Rectal smooth muscle tissue (tissue), 1 donor: ENCODE measurements around the gene NAA10.

Experiments used
- H3K27ac ChIP-seq: one replicate; pipeline ENCODE4 v1.7.0; 2013; ENCODE audit warnings: low read depth, low read length, inconsistent platforms
- H3K27me3 ChIP-seq: one replicate; pipeline ENCODE4 v1.7.0; 2013; ENCODE audit warnings: low read length; ENCODE audit not compliant: control insufficient read depth, insufficient read depth
- H3K36me3 ChIP-seq: one replicate; pipeline ENCODE4 v1.7.0; 2013; ENCODE audit warnings: low read length; ENCODE audit not compliant: control insufficient read depth, insufficient read depth
- H3K4me1 ChIP-seq: one replicate; pipeline ENCODE4 v1.7.0; 2013; ENCODE audit warnings: low read length; ENCODE audit not compliant: control insufficient read depth, insufficient read depth
- H3K4me3 ChIP-seq: one replicate; pipeline ENCODE4 v1.7.0; 2013; ENCODE audit warnings: low read length
- H3K9ac ChIP-seq: one replicate; pipeline ENCODE4 v1.7.0; 2013; ENCODE audit warnings: low read length

NAA10 gene

DNA sequence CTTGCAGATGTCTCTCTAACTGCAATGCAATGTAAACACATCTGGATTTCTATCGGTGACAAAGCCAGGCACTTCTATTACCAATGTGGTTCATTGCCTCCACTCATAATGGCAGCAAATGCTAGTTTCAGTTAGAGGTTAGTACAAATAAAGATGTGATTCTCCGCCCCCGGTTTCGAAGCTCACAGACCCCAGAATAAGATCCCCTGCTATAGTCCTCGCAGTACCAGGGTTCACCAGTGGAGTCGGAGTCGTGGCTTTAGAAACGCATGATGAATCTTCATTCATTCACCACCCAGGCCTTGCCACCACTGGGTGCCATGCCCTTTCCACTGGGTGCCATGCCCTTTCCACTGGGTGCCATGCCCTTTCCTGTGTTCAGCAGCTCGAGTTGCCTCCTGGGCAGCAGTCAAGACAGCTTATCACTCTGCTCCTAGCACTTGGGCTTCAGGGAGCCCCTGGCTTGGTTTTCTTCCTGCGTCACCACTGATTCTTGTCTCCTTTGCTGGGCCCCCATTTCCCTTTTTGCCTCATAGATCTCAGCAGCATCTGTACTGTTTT lies 3.5 kb upstream of the NAA10 start:
- H3K9ac ChIP-seq = no peak overlapping the region
- peaks cover 7% of the 10 kb centered on the region for H3K4me1 ChIP-seq
- no peak overlapping the region for H3K27ac ChIP-seq
- no peaks in the 10 kb centered on the region for H3K36me3 ChIP-seq
- peaks cover 4% of the 10 kb centered on the region for H3K27me3 ChIP-seq
- H3K4me3 ChIP-seq = no peak overlapping the region

DNA sequence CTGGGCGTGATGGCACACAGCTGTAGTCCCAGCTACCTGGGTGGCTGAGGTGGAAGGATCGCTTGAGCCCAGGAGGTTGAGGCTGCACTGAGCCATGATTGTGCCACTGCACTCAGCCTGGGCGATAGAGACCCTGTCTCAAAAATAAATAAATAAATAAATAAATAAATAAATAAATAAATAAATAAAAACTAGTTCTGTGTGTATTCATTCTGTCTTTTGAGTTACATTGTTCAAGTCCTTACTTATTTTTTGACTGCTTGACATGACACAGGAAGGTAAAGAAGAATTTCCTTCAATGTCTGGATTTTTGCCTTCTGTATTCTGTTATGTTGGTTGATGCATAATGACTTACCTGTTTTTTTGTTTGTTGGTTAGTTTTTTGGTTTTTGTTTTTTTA lies 2.2 kb upstream of the NAA10 start:
- Histone ChIP-seq H3K4me1 (peaks cover 7% of the 10 kb centered on the region), H3K27ac (no peak overlapping the region)

DNA sequence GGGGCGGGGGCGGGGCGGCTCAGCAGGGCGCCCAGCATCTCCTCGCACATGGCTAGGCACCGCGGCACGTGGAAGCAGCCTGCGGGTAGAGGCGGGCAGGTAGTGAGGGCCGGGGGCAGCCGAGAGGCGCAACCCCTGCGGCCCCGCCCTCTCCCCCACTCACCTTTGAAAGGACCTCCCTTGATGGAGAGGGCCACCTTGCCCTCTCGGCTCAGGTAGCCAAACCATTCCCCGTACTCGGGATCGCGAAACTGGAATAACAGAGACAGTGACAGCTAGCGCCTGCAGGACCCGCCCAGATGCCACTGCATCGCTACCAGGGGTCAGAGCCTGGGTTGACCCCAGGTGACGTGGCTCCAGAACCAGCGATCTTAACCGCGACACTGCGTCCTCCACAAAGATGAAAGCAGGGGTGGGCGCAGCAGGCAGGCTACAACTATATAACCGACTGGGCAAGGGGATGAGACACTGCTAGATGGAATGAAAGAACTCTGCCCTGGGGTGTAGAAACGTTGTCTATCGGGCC lies 552 bp upstream of the NAA10 start:
- H3K4me1 ChIP-seq = peaks cover 7% of the 10 kb centered on the region
- no peaks in the 10 kb centered on the region for H3K27me3 ChIP-seq
- H3K9ac ChIP-seq = no peak overlapping the region
- no peak overlapping the region for H3K27ac ChIP-seq
- peaks cover 6% of the 10 kb centered on the region for H3K36me3 ChIP-seq
- peak overlapping the region; percentile 20 for H3K4me3 ChIP-seq

More for the DNA sequence above, 2.2 kb upstream of the NAA10 start:
- Histone ChIP-seq H3K36me3 (no peaks in the 10 kb centered on the region), H3K9ac (no peak overlapping the region), H3K27me3 (peaks cover 4% of the 10 kb centered on the region), H3K4me3 (no peak overlapping the region)

DNA sequence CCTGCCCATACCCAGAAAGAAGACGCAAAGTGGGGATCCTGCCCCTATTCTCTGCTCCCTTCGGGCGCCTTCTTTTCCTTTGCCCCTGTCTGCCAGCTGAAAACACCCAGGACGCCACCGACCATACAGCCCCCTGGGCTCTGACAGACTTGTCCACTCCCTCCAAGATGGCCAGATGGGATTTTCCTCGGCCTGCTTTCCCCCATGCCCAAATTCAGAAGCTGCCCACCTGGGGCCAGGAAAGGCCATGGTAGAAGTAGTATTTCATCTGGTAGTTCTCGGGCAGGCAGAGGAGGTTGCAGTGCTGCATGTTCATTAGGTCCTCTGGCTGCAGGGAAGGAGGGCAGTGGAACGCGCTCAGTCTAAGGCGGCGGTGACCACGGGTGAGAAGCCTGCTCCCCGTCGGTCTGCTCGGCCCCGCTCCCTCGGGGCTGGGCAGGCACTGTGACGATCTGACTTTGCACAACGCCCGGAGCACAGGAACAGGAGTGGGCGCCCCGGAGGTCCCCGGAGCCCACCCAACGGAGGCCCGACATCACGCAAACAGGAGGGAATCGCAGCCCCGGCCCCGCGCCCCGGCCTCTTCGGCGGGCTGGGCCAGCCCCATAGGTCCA lies 582 bp downstream of the NAA10 start:
- peak overlapping the region; percentile 30 for H3K27ac ChIP-seq

DNA sequence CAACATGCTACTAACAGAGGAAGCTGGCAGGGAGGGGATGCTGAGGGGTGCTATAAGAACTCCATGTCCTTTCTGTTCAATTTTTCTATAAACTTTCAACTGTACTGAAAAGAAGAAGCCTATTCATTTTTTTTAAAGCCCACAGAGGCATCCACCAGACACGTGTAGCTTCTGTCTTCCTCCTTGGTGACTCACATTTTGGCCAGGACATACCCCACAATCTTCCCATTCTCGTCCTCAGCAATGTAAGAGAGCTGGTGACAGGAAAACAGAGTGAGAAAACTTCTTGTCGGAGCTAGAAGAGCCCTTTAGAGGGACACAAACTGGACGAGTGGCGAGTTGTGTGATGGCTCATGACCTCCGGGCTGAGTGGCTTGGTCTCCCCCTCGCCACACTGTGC lies 1.1 kb downstream of the NAA10 start:
- H3K4me3 ChIP-seq = peak overlapping the region; percentile 69
- H3K9ac ChIP-seq = peak overlapping the region; percentile 43
- peaks cover 7% of the 10 kb centered on the region for H3K4me1 ChIP-seq
- peaks cover 6% of the 10 kb centered on the region for H3K36me3 ChIP-seq
- no peak overlapping the region for H3K27ac ChIP-seq
- H3K27me3 ChIP-seq = no peaks in the 10 kb centered on the region

More for the DNA sequence above, 582 bp downstream of the NAA10 start:
- peak overlapping the region; percentile 69 for H3K4me3 ChIP-seq
- peaks cover 7% of the 10 kb centered on the region for H3K4me1 ChIP-seq
- H3K9ac ChIP-seq = peak overlapping the region; percentile 43
- peaks cover 6% of the 10 kb centered on the region for H3K36me3 ChIP-seq
- H3K27me3 ChIP-seq = no peaks in the 10 kb centered on the region

DNA sequence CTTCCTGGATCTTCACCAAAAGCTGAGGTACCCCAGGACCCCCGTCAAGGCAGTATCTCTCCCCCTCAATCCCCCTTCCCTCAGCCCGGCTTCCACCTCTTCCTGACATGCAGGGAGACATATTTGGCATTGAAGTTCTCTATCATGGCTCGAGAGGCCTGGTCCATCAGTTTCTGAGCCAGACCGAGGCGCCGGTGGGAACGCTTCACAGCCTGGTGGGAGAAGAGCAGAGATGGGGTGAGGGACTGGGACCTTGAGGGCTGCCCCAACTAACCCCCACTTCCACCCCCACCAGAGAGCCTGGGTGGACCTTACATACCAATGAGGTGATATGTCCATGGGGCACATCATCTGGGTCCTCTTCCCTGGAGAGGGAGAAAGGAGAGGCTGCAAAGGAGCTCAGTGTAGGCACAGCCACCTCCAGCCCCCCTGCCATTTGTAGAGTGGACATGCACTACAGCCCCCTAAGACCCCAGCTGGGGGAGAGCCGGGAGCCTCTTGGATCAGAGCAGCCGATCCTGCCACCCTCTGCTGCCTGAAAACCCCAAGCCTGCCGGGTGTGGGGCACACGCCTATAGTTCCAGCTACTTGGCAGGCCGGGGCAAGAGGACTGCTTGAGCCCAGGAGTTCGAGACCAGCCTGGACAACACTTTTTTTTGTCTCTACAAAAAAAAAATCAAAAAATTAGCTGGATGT lies 2.5 kb downstream of the NAA10 start:
- no peak overlapping the region for H3K9ac ChIP-seq
- no peak overlapping the region for H3K4me3 ChIP-seq
- H3K4me1 ChIP-seq = peaks cover 11% of the 10 kb centered on the region
- peaks cover 6% of the 10 kb centered on the region for H3K36me3 ChIP-seq
- no peak overlapping the region for H3K27ac ChIP-seq
- no peaks in the 10 kb centered on the region for H3K27me3 ChIP-seq

DNA sequence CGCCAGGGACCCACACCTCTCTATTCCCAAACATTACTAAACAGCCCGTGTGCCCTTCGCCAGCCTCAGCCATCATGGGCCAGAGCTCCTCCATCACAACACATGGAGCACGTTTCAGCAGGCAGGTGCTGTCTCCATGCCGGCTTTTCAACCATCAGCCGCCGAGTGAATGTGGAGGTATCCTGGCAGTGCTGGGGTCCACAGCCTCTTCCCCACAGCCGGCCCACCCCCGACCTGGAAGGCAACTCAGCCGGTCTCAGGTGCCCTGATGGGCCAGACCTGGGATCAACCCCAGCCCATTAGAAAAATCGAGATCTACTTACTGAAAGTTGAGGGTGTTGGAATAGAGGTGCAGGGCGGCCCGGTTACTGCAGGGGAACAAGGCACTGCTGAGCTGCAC lies 3.1 kb downstream of the NAA10 start:
- Histone ChIP-seq H3K9ac (no peak overlapping the region), H3K27me3 (no peaks in the 10 kb centered on the region), H3K27ac (no peak overlapping the region), H3K36me3 (peaks cover 6% of the 10 kb centered on the region), H3K4me3 (no peak overlapping the region), H3K4me1 (peaks cover 17% of the 10 kb centered on the region)

DNA sequence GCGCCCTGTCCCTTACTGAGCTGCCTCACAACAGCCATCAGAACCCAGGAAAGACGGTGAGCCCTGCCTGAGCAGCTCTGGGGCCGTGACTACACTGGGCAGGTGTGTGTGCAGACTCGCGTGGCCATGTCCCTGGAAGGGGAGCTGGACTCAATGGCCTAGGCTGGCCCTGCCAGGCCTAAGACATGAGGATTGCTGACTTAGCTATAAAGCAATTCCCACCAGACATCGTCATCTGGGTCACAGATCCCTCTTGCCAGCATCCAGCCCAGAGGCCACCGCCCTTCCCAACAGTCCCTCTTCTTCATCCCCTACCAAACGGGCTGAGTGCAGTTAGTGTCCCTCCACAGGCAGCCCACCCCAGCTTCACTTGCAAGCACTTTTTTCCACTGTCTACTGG lies 3.7 kb downstream of the NAA10 start:
- Histone ChIP-seq H3K4me3 (no peak overlapping the region), H3K4me1 (peaks cover 18% of the 10 kb centered on the region), H3K9ac (no peak overlapping the region), H3K27me3 (no peaks in the 10 kb centered on the region), H3K27ac (no peak overlapping the region), H3K36me3 (peaks cover 6% of the 10 kb centered on the region)

DNA sequence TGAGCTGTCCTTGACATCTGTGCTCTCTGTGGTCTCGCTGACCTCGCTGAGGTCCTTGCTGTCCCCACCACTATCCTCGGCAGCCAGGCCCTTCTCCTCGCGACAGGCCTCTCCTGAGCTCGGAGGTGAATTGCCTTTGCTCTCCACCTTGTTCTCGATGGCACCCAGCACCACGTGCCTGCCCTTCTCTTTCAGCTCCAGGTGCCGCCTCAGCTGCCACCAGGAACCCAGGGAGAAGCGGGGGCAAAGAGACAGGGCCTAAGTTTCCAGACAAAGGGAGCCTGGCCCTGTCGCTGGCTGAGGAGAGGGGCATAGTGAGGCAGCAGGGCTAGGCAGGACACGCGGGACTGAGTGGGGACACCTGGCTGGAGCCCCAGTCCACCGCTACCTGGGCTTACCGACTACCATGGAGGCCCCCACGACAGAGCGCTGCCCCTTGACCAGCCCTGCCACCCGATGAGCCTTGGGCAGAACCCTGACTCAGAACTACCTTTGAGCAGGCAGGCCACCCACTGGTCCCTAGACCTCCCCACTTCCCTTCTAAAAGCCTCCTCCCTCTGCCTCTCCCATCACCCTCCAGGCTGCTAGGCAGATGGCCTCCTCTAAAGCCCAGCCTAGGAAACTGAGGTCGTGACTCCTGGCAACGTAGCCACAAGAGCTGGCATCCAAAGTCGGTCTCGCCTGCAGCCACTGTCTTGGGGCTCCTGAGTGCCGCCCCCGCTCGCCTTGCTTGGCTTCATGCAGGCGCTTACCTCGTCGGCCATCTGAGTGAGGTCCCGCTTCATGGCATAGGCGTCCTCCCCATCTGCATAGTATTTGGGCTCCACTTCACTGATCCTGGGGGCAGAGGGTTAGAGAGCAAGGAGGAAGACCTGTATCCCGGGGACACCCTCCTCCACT lies 4.6 kb downstream of the NAA10 start:
- no peak overlapping the region for H3K27ac ChIP-seq
- H3K4me3 ChIP-seq = no peak overlapping the region
- peaks cover 6% of the 10 kb centered on the region for H3K36me3 ChIP-seq
- H3K4me1 ChIP-seq = peaks cover 17% of the 10 kb centered on the region
- no peak overlapping the region for H3K9ac ChIP-seq
- H3K27me3 ChIP-seq = no peaks in the 10 kb centered on the region

DNA sequence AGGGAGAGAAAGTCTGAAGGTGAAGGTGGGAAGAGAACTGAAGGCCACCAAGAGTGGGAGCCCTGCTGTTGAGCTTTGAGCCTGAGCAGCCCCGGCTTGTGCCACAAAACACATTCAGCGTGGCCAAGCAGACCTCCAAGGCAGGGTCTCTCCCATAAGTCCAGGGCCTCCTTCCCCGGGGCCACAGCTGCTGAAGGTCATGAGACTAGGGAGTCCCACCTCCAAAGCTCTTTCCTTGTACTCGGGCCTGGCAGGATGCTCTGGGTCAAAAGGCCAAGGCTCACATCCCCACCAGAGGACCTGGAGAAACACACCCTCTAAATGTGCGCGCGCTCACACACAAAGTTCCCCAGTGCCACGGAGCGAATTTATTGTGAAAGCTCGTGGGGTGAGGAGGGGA lies 5.3 kb downstream of the NAA10 start:
- no peaks in the 10 kb centered on the region for H3K27me3 ChIP-seq
- peaks cover 6% of the 10 kb centered on the region for H3K36me3 ChIP-seq
- peaks cover 17% of the 10 kb centered on the region for H3K4me1 ChIP-seq
- no peak overlapping the region for H3K27ac ChIP-seq
- H3K4me3 ChIP-seq = no peak overlapping the region
- H3K9ac ChIP-seq = no peak overlapping the region

DNA sequence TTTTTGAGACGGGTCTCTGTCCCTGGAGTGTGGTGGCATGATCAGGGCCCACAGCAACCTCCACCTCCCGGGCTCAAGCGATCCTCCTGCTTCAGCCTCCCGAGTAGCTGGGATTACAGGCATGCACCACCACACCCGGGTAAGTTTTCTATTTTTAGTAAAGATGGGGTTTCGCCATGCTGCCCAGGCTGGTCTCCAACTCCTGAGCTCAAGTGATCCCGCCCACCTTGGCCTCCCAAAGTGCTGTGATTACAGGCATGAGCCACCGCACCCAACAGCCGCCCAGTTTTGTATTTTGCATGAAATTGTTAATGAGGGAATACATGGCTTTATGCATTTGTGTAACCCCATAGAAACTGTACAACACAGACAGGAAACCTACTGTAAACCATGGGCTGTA lies 6.0 kb downstream of the NAA10 start:
- Histone ChIP-seq H3K9ac (no peak overlapping the region), H3K36me3 (peaks cover 6% of the 10 kb centered on the region), H3K27me3 (no peaks in the 10 kb centered on the region), H3K4me1 (peaks cover 12% of the 10 kb centered on the region), H3K27ac (no peak overlapping the region), H3K4me3 (peak overlapping the region; percentile 60)
